Panc1 (cell line): ENCODE results near the gene SEC22C. TPM values are rescaled to one million over a fixed set of nuclear protein-coding genes. Genes with fewer than 3 reads are reported as not detected.

Experiments used
- ATAC-seq: fragments of 200-7000 bp; cut with Tn5 transposase; 2 replicates; pipeline ENCODE4 v1.9.1; 2020; ENCODE audit warnings: mild to moderate bottlenecking, moderate library complexity
- BruUV-seq: library from RNA; stranded (reverse); fragments of 400-500 nt; replicated peaks from 2 replicates; lab custom pipeline; 2021; lab: Mats Ljungman, UMichigan
- CTCF ChIA-PET: fragments of 300-600 bp; sonication (Branson Sonifier 250); formaldehyde crosslinking; loops from one replicate; lab custom pipeline; 2022; ENCODE audit warnings: antibody characterized with exemption; lab: Charles Lee
- POLR2A ChIA-PET: fragments of 300-600 bp; sonication (Branson Sonifier 250); formaldehyde crosslinking; loops from one replicate; lab custom pipeline; 2022; ENCODE audit warnings: antibody characterized with exemption; lab: Charles Lee
- DNase-seq: peaks from one replicate; pipeline ENCODE4 v3.0.0-alpha.2; 2010; ENCODE audit warnings: low read depth, low spot score
- H3K27ac ChIP-seq: 2 replicates; pipeline ENCODE4 v1.5.1; 2011; ENCODE audit warnings: mild to moderate bottlenecking, low read length, inconsistent platforms
- H3K27me3 ChIP-seq: fragments of 200-500 bp; sonication (Bioruptor generic); 2 replicates; pipeline ENCODE4 v1.6.0; 2014; ENCODE audit warnings: low read length, inconsistent platforms; ENCODE audit not compliant: control insufficient read depth, insufficient read depth
- H3K36me3 ChIP-seq: fragments of 200-500 bp; sonication (Bioruptor generic); 2 replicates; pipeline ENCODE4 v1.5.1; 2014; ENCODE audit warnings: inconsistent platforms, mild to moderate bottlenecking, low read length, moderate library complexity; ENCODE audit not compliant: control insufficient read depth, insufficient read depth
- H3K4me1 ChIP-seq: 2 replicates; pipeline ENCODE4 v1.5.1; 2011; ENCODE audit warnings: inconsistent platforms, mild to moderate bottlenecking, low read length, moderate library complexity; ENCODE audit not compliant: control insufficient read depth, insufficient read depth
- H3K4me3 ChIP-seq, 2 experiments: 2 replicates each; pipeline ENCODE4 v1.5.1; 2011 to 2012; ENCODE audit warnings: low read depth in 2 of 2, low read length in 2 of 2, mild to moderate bottlenecking in 2 of 2, inconsistent platforms in 1 of 2, moderate library complexity in 1 of 2
- H3K9me3 ChIP-seq: fragments of 200-500 bp; sonication (Bioruptor generic); 2 replicates; pipeline ENCODE4 v1.5.1; 2014; ENCODE audit warnings: low read depth, mild to moderate bottlenecking, inconsistent platforms, low read length, moderate library complexity; ENCODE audit not compliant: control insufficient read depth, insufficient read depth
- POLR2AphosphoS5 ChIP-seq: IDR thresholded peaks from 2 replicates; pipeline ENCODE4 v1.6.1; 2012; ENCODE audit warnings: mild to moderate bottlenecking, low read depth, low read length, moderate library complexity
- SIN3A ChIP-seq: IDR thresholded peaks from 2 replicates; pipeline ENCODE4 v1.6.1; 2012; ENCODE audit warnings: low read depth, mild to moderate bottlenecking, low read length, moderate library complexity, borderline replicate concordance; ENCODE audit not compliant: insufficient read depth
- TCF7L2 ChIP-seq: IDR thresholded peaks from 2 replicates; pipeline ENCODE4 v1.6.1; 2011; ENCODE audit warnings: mild to moderate bottlenecking, low read depth, low read length, inconsistent platforms
- in situ Hi-C: cut with HindIII; loops from 2 replicates; pipeline ENCODE4 v1.10.0; 2016; ENCODE audit warnings: low sequenced_read_pairs, low pct_unique_long_range_greater_than_20kb
- intact Hi-C: fragments of 100-400 bp; cut with micrococcal nuclease; formaldehyde crosslinking; loops from one replicate; pipeline ENCODE4 v1.10.0; 2022; ENCODE audit not compliant: unreplicated experiment
- total RNA-seq: library from RNA; stranded (reverse); gene quantifications from one replicate; pipeline ENCODE4 v1.2.1, GENCODE V29; 2021; ENCODE audit not compliant: unreplicated experiment
- TF ChIP-seq, protein P1 (sequence below), 2 experiments: IDR thresholded peaks; 2 replicates each; pipeline ENCODE4 v1.6.1; 2011 to 2012; ENCODE audit warnings: low read depth in 2 of 2, control low read depth in 1 of 2, low read length in 1 of 2, mild to moderate bottlenecking in 1 of 2, moderate library complexity in 1 of 2; ENCODE audit not compliant: insufficient read depth in 1 of 2
- TF ChIP-seq, protein P2 (sequence below): fragments of 450-650 bp; IDR thresholded peaks from 2 replicates; pipeline ENCODE4 v1.5.1; 2017; ENCODE audit warnings: mild to moderate bottlenecking

SEC22C gene
- total RNA-seq, 1 experiment from 2014 or later, result 45.9 TPM

DNA sequence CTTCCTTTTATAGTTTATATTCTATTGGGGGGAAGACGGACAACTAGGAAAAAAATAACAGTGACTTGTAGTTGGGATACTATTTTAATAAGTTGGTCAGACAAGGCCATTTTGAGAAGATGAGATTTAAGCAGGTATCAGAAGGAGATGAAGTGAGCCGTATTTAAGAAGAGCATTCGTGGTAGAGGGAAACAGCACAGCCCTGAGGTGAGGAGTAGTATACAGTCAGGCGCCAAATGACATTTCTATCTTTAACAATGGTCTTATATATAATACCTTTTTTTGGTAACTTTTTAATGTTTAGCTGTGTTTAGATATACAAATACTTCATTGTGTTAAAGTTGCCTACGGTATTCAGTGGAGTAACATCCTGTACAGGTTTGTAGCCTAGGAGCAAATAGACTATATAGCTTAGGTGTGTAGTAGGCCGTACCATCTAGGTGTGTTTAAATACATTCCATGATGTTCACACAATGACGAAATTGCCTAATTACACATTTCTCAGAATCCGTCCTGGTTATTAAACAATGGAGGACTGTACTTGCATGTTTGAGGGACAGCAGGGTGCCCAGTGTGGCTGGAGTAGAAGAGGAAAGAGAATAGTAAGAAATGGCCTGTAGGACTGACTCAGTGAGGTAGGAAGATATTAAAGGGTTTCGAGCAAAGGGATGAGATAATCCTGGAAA, 20.3 kb upstream of the SEC22C start:
- H3K27ac ChIP-seq, result peak overlapping the region; percentile 90

DNA sequence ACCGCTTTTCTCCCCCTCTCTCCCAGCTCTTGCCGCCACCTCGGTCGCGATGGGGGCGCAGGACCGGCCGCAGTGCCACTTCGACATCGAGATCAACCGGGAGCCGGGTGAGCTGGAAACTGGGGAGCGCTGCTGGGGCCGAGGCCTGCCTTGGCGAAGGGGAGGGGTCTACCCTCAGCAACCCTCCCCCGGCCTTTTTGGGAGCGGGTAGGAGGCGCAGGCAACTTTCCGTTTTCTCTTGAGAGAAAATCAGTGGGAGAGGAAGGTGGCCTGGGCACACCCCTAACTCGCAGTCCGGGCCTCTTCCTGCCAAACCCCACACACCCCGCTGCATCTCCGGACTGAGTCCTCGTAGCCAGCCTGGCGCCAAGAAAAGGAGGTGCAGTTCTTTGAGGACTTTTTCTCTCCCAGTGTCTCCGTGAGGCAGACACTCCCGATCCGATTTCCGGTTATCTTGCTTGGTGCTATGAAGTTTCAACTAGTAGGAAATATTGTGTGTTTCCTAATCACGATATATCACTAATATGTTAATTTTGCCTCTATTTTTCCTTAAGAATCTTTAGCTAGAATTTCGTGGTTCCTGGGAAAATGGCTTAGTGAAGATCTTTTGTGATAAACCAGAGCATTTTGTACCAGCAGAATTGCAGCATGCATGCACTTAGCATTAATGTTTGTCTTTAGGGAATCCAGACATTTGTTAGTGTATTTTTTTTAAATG, 19.4 kb upstream of the SEC22C start:
- no TSS peak for BruUV-seq
- H3K27ac ChIP-seq, result peak overlapping the region; percentile 90
- H3K4me1 ChIP-seq, result peaks cover 8% of the 10 kb centered on the region; the same call in 1 of the 2 replicates
- no peak for TF ChIP-seq SIN3A
- TF ChIP-seq, protein P1, sequence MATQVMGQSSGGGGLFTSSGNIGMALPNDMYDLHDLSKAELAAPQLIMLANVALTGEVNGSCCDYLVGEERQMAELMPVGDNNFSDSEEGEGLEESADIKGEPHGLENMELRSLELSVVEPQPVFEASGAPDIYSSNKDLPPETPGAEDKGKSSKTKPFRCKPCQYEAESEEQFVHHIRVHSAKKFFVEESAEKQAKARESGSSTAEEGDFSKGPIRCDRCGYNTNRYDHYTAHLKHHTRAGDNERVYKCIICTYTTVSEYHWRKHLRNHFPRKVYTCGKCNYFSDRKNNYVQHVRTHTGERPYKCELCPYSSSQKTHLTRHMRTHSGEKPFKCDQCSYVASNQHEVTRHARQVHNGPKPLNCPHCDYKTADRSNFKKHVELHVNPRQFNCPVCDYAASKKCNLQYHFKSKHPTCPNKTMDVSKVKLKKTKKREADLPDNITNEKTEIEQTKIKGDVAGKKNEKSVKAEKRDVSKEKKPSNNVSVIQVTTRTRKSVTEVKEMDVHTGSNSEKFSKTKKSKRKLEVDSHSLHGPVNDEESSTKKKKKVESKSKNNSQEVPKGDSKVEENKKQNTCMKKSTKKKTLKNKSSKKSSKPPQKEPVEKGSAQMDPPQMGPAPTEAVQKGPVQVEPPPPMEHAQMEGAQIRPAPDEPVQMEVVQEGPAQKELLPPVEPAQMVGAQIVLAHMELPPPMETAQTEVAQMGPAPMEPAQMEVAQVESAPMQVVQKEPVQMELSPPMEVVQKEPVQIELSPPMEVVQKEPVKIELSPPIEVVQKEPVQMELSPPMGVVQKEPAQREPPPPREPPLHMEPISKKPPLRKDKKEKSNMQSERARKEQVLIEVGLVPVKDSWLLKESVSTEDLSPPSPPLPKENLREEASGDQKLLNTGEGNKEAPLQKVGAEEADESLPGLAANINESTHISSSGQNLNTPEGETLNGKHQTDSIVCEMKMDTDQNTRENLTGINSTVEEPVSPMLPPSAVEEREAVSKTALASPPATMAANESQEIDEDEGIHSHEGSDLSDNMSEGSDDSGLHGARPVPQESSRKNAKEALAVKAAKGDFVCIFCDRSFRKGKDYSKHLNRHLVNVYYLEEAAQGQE (IDR thresholded peaks at IDR 0.05; ENCODE audit: insufficient read depth in 1 of 2, low read depth in 2 of 2, low read length in 1 of 2), result no peak
- TF ChIP-seq POLR2AphosphoS5, result no peak
- no peaks in the 10 kb centered on the region; the same call in 1 of the 2 replicates for H3K36me3 ChIP-seq
- in situ Hi-C loops (no loop called here), intact Hi-C loops (no loop called here)
- H3K9me3 ChIP-seq, result no peaks in the 10 kb centered on the region
- ATAC-seq (peak; percentile 62), DNase-seq (no peak)
- peak overlapping the region; percentile 88 to 97 for H3K4me3 ChIP-seq
- H3K27me3 ChIP-seq, result no peaks in the 10 kb centered on the region
- ChIA-PET POLR2A (interaction anchor here (0.6 to 0.7 kb wide), 2 partner anchors 23 to 75 kb away, joined by 3 to 6 read pairs; no protein-coding TSS in a partner anchor), CTCF (interaction anchor here (0.5 kb wide), 1 partner anchor 143 kb away, joined by 10 read pairs; no protein-coding TSS in a partner anchor)

More for the DNA sequence above, 20.3 kb upstream of the SEC22C start:
- CTCF ChIA-PET, result no interaction called here
- H3K9me3 ChIP-seq, result no peaks in the 10 kb centered on the region
- BruUV-seq, result TSS peak; percentile 83
- POLR2A ChIA-PET, result no interaction called here
- no peaks in the 10 kb centered on the region; the same call in none of the 2 replicates for H3K36me3 ChIP-seq
- no peak for DNase-seq
- ATAC-seq, result no peak
- no peaks in the 10 kb centered on the region for H3K27me3 ChIP-seq
- intact Hi-C loops (no loop called here), in situ Hi-C loops (no loop called here)
- TF ChIP-seq POLR2AphosphoS5, result no peak
- TF ChIP-seq, protein P1 (IDR thresholded peaks at IDR 0.05; ENCODE audit: insufficient read depth in 1 of 2, low read depth in 2 of 2, low read length in 1 of 2), result no peak
- no peak for TF ChIP-seq TCF7L2
- TF ChIP-seq, protein P2, sequence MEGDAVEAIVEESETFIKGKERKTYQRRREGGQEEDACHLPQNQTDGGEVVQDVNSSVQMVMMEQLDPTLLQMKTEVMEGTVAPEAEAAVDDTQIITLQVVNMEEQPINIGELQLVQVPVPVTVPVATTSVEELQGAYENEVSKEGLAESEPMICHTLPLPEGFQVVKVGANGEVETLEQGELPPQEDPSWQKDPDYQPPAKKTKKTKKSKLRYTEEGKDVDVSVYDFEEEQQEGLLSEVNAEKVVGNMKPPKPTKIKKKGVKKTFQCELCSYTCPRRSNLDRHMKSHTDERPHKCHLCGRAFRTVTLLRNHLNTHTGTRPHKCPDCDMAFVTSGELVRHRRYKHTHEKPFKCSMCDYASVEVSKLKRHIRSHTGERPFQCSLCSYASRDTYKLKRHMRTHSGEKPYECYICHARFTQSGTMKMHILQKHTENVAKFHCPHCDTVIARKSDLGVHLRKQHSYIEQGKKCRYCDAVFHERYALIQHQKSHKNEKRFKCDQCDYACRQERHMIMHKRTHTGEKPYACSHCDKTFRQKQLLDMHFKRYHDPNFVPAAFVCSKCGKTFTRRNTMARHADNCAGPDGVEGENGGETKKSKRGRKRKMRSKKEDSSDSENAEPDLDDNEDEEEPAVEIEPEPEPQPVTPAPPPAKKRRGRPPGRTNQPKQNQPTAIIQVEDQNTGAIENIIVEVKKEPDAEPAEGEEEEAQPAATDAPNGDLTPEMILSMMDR, result no peak
- TF ChIP-seq SIN3A, result no peak
- peak overlapping the region; percentile 88 to 97 for H3K4me3 ChIP-seq
- peaks cover 8% of the 10 kb centered on the region; the same call in 1 of the 2 replicates for H3K4me1 ChIP-seq
